H9 (cell line): ENCODE data around the gene APBB2. TPM values are rescaled to one million over a fixed set of nuclear protein-coding genes. Genes with fewer than 3 reads are reported as not detected.

ENCODE experiments used
- DNase-seq: peaks from one replicate; pipeline ENCODE4 v3.0.0-alpha.2; 2017
- H2AFZ ChIP-seq: one replicate; pipeline ENCODE4 v1.6.1; 2013; ENCODE audit warnings: mild to moderate bottlenecking, low read length, control low read depth, moderate library complexity
- H2AK5ac ChIP-seq: 2 replicates; pipeline ENCODE4 v1.6.1; 2013; ENCODE audit warnings: low read length, control low read depth, mixed read lengths; ENCODE audit not compliant: insufficient read length
- H2BK120ac ChIP-seq: one replicate; pipeline ENCODE4 v1.6.1; 2013; ENCODE audit warnings: low read depth, mild to moderate bottlenecking, low read length, control low read depth, inconsistent platforms; ENCODE audit not compliant: poor library complexity, severe bottlenecking
- H2BK12ac ChIP-seq: 2 replicates; pipeline ENCODE4 v1.6.1; 2013; ENCODE audit warnings: low read length, control low read depth, mixed read lengths, low read depth; ENCODE audit not compliant: insufficient read length
- H2BK15ac ChIP-seq: 2 replicates; pipeline ENCODE4 v1.6.1; 2013; ENCODE audit warnings: low read depth, low read length, control low read depth
- H2BK20ac ChIP-seq: one replicate; pipeline ENCODE4 v1.6.1; 2013; ENCODE audit warnings: low read depth, mild to moderate bottlenecking, low read length, control low read depth, inconsistent platforms; ENCODE audit not compliant: poor library complexity, severe bottlenecking
- H2BK5ac ChIP-seq: 2 replicates; pipeline ENCODE4 v1.6.1; 2013; ENCODE audit warnings: low read length, control low read depth, mixed read lengths; ENCODE audit not compliant: insufficient read length
- H3K14ac ChIP-seq: 2 replicates; pipeline ENCODE4 v1.6.1; 2013; ENCODE audit warnings: low read length, control low read depth; ENCODE audit not compliant: insufficient read depth
- H3K18ac ChIP-seq: 2 replicates; pipeline ENCODE4 v1.6.1; 2013; ENCODE audit warnings: low read depth, mild to moderate bottlenecking, mixed read lengths, low read length, control low read depth; ENCODE audit not compliant: insufficient read length
- H3K23ac ChIP-seq: 2 replicates; pipeline ENCODE4 v1.6.1; 2013; ENCODE audit warnings: low read length, control low read depth, mixed read lengths, low read depth; ENCODE audit not compliant: insufficient read length
- H3K23me2 ChIP-seq: 2 replicates; pipeline ENCODE4 v1.6.1; 2013; ENCODE audit warnings: low read depth, mild to moderate bottlenecking, mixed read lengths, low read length, control low read depth; ENCODE audit not compliant: insufficient read length, poor library complexity, severe bottlenecking
- H3K27ac ChIP-seq: 2 replicates; pipeline ENCODE4 v1.5.1; 2013; ENCODE audit warnings: low read length, control low read depth, mixed read lengths, low read depth; ENCODE audit not compliant: insufficient read length
- H3K27me3 ChIP-seq: 2 replicates; pipeline ENCODE4 v1.6.1; 2013; ENCODE audit warnings: low read length, control low read depth, inconsistent platforms; ENCODE audit not compliant: insufficient read depth
- H3K4ac ChIP-seq: 2 replicates; pipeline ENCODE4 v1.6.1; 2013; ENCODE audit warnings: low read depth, mild to moderate bottlenecking, control low read depth, inconsistent platforms, low read length, moderate library complexity
- H3K4me1 ChIP-seq: 2 replicates; pipeline ENCODE4 v1.6.1; 2013; ENCODE audit warnings: low read length, control low read depth, inconsistent platforms; ENCODE audit not compliant: insufficient read depth
- H3K4me2 ChIP-seq: 2 replicates; pipeline ENCODE4 v1.6.1; 2013; ENCODE audit warnings: low read length, control low read depth, mixed read lengths; ENCODE audit not compliant: insufficient read length, insufficient read depth
- H3K56ac ChIP-seq: 2 replicates; pipeline ENCODE4 v1.6.1; 2013; ENCODE audit warnings: low read depth, mild to moderate bottlenecking, mixed read lengths, low read length, control low read depth; ENCODE audit not compliant: insufficient read length
- H3K79me1 ChIP-seq: 2 replicates; pipeline ENCODE4 v1.6.1; 2013; ENCODE audit warnings: low read depth, mild to moderate bottlenecking, moderate library complexity, low read length, control low read depth, inconsistent platforms; ENCODE audit not compliant: insufficient read depth, poor library complexity, severe bottlenecking
- H3K79me2 ChIP-seq: 2 replicates; pipeline ENCODE4 v1.6.1; 2013; ENCODE audit warnings: low read length, control low read depth, inconsistent platforms; ENCODE audit not compliant: insufficient read depth
- H3K9ac ChIP-seq: 2 replicates; pipeline ENCODE4 v1.6.1; 2013; ENCODE audit warnings: low read length, control low read depth, mixed read lengths; ENCODE audit not compliant: insufficient read length; ENCODE audit errors: extremely low read depth
- H3K9me3 ChIP-seq: one replicate; pipeline ENCODE4 v1.6.1; 2013; ENCODE audit warnings: low read depth, low read length, inconsistent platforms; ENCODE audit not compliant: control insufficient read depth
- H3T11ph ChIP-seq: one replicate; pipeline ENCODE4 v1.6.1; 2013; ENCODE audit warnings: mild to moderate bottlenecking, low read length, control low read depth, inconsistent platforms
- H4K20me1 ChIP-seq: one replicate; pipeline ENCODE4 v1.6.1; 2013; ENCODE audit not compliant: control insufficient read depth, insufficient read length, insufficient read depth
- H4K5ac ChIP-seq: 2 replicates; pipeline ENCODE4 v1.6.1; 2013; ENCODE audit warnings: low read depth, mild to moderate bottlenecking, mixed read lengths, low read length, control low read depth; ENCODE audit not compliant: insufficient read length
- H4K8ac ChIP-seq: replicated peaks from 2 replicates; pipeline ENCODE4 v1.6.1; 2013; ENCODE audit warnings: low read length, control low read depth, mixed read lengths, low read depth; ENCODE audit not compliant: insufficient read length
- H4K91ac ChIP-seq: 2 replicates; pipeline ENCODE4 v1.6.1; 2013; ENCODE audit warnings: low read depth, mild to moderate bottlenecking, moderate library complexity, mixed read lengths, low read length, control low read depth; ENCODE audit not compliant: insufficient read length
- H3K27ac Mint-ChIP-seq, 3 experiments: 2 replicates in 2 of 3; 3 replicates in 1 of 3; pipeline ENCODE4 v1.8.0; 2020 to 2021; ENCODE audit warnings: mixed read lengths in 3 of 3, mild to moderate bottlenecking in 1 of 3, moderate library complexity in 1 of 3
- H3K27me3 Mint-ChIP-seq: 2 replicates; pipeline ENCODE4 v1.8.0; 2021; ENCODE audit warnings: low read depth, mild to moderate bottlenecking, moderate library complexity, mixed read lengths
- H3K36me3 Mint-ChIP-seq, 3 experiments: 2 replicates in 2 of 3; 3 replicates in 1 of 3; pipeline ENCODE4 v1.8.0; 2020 to 2021; ENCODE audit warnings: low read depth in 3 of 3, mixed read lengths in 3 of 3; ENCODE audit not compliant: insufficient read depth in 1 of 3
- H3K4me1 Mint-ChIP-seq, 2 experiments: 2 replicates each; pipeline ENCODE4 v1.8.0; 2020; ENCODE audit warnings: mixed read lengths in 2 of 2
- H3K4me3 Mint-ChIP-seq, 2 experiments: 2 replicates in 1 of 2; 3 replicates in 1 of 2; pipeline ENCODE4 v1.8.0; 2020 to 2021; ENCODE audit warnings: mild to moderate bottlenecking in 2 of 2, mixed read lengths in 2 of 2, moderate library complexity in 1 of 2
- H3K9me3 Mint-ChIP-seq, 2 experiments: 2 replicates in 1 of 2; 3 replicates in 1 of 2; pipeline ENCODE4 v1.8.0; 2020; ENCODE audit warnings: mild to moderate bottlenecking in 2 of 2, mixed read lengths in 2 of 2, moderate library complexity in 1 of 2
- CTCF ChIP-seq: fragments of 200-600 bp; sonication (generic); conservative IDR thresholded peaks from 3 replicates; pipeline ENCODE4 v1.8.0; 2021; ENCODE audit warnings: antibody characterized with exemption, mild to moderate bottlenecking
- WGBS: extraction: QIAGEN DNeasy Blood & Tissue Kit; methylation state at CpG from one replicate; pipeline ENCODE4 v1.1.7; 2013; ENCODE audit warnings: missing lambda C conversion rate, low lambda C conversion rate, mixed read lengths; ENCODE audit not compliant: insufficient read length; ENCODE audit errors: extremely low coverage; 5-methylcytosine and 5-hydroxymethylcytosine counted together
- total RNA-seq: library from RNA; stranded (reverse); gene quantifications from 2 replicates; pipeline ENCODE4 v1.2.1, GENCODE V29; 2021

Gene APBB2
- total RNA-seq, 1 experiment from 2014 or later = 39.6 TPM

- no peak overlapping the region for H3K27ac ChIP-seq
- H3K27ac Mint-ChIP-seq = peak overlapping the region in 2 of 3 experiments; percentile 73 to 78; a peak in 3 of 7 replicates
- H4K8ac ChIP-seq = no peak overlapping the region
- H2BK15ac ChIP-seq = no peak overlapping the region
- no peak overlapping the region for H2BK20ac ChIP-seq
- no peak overlapping the region for H2AFZ ChIP-seq
- TF ChIP-seq CTCF = no peak
- H3T11ph ChIP-seq = no peak overlapping the region
- H3K56ac ChIP-seq = no peak overlapping the region
- H4K5ac ChIP-seq = no peak overlapping the region
- H3K4me2 ChIP-seq = no peak overlapping the region
- H3K4me1 Mint-ChIP-seq = peaks cover 18 to 20% of the 10 kb centered on the region in 2 experiments
- WGBS = no CpG with 5 or more reads among the region's 10 CpGs
- H3K14ac ChIP-seq = no peak overlapping the region
- no peak overlapping the region for H2BK12ac ChIP-seq
- no peak overlapping the region for H3K18ac ChIP-seq
- H4K20me1 ChIP-seq = no peaks in the 10 kb centered on the region
- H3K27me3 Mint-ChIP-seq = no peaks in the 10 kb centered on the region
- H3K4me1 ChIP-seq = 0 out of 2 replicates have a peak, but pooled peaks cover 3% of the 10 kb centered on the region
- H4K91ac ChIP-seq = no peak overlapping the region
- H3K9ac ChIP-seq = no peak overlapping the region
- H3K9me3 Mint-ChIP-seq = no peaks in the 10 kb centered on the region
- H3K79me2 ChIP-seq = peaks cover 5% of the 10 kb centered on the region; the same call in 1 of the 2 replicates
- H3K9me3 ChIP-seq = no peaks in the 10 kb centered on the region
- H3K23ac ChIP-seq = no peak overlapping the region
- H3K4me3 Mint-ChIP-seq = no peak overlapping the region
- peaks cover 6 to 30% (median 7%) of the 10 kb centered on the region in 3 experiments; a peak in 6 of 7 replicates for H3K36me3 Mint-ChIP-seq
- no peaks in the 10 kb centered on the region for H3K23me2 ChIP-seq
- H3K79me1 ChIP-seq = no peaks in the 10 kb centered on the region
- no peak overlapping the region for H2BK120ac ChIP-seq
- DNase-seq = no peak
- no peak overlapping the region for H3K4ac ChIP-seq
- no peak overlapping the region for H2AK5ac ChIP-seq
- no peaks in the 10 kb centered on the region for H3K27me3 ChIP-seq
- no peak overlapping the region for H2BK5ac ChIP-seq
Observed at GRCh38 chr4:40840255-40840984, 373.9 kb downstream of the APBB2 start.
